HepG2 (cell line): ENCODE results near the gene RGS5. TPM values are rescaled to one million over a fixed set of nuclear protein-coding genes. Genes with fewer than 3 reads are reported as not detected.

Experiments used
- ATAC-seq: fragments of 200-7000 bp; cut with Tn5 transposase; 3 replicates; pipeline ENCODE4 v1.9.1; 2020; ENCODE audit warnings: mild to moderate bottlenecking, moderate library complexity
- BruUV-seq: library from RNA; stranded (reverse); fragments of 400-500 nt; replicated peaks from 2 replicates; lab custom pipeline; 2021; lab: Mats Ljungman, UMichigan
- CTCF ChIA-PET: fragments of 300-600 bp; formaldehyde crosslinking; extraction: SDS; loops from one replicate; lab custom pipeline; 2021; ENCODE audit warnings: low total read pairs, inconsistent platforms, low intra/inter-chr PET ratio; lab: Yijun Ruan, JAX
- POLR2A ChIA-PET: fragments of 350-600 bp; sonication (Branson Sonifier 250); formaldehyde crosslinking; loops from one replicate; lab custom pipeline; 2020; ENCODE audit warnings: antibody characterized with exemption, inconsistent platforms; lab: Yijun Ruan, JAX
- DNase-seq: peaks from one replicate; pipeline ENCODE4 v3.0.0-alpha.2; 2015; ENCODE audit warnings: low spot score
- FAIRE-seq: peaks from 3 replicates; lab custom pipeline; 2011; peaks lifted over from hg19 to GRCh38; lab: Jason Lieb, UNC
- H2AFZ ChIP-seq: one replicate; pipeline ENCODE4 v1.6.1; 2011; ENCODE audit warnings: low read length, inconsistent platforms
- H3K27ac ChIP-seq: fragments of 300-600 bp; 3 replicates; pipeline ENCODE4 v1.8.0; 2011; ENCODE audit warnings: mixed run types, mild to moderate bottlenecking, mixed read lengths, low read length, inconsistent platforms; ENCODE audit not compliant: insufficient read depth; ENCODE audit errors: extremely low read length
- H3K27me3 ChIP-seq, 2 experiments: fragments of 200-600 bp in 1 of 2; 2 replicates in 1 of 2; 3 replicates in 1 of 2; pipeline versions ENCODE4 v1.6.0 to v1.8.0; 2011; ENCODE audit warnings: low read length in 2 of 2, mild to moderate bottlenecking in 2 of 2, moderate library complexity in 2 of 2, inconsistent platforms in 1 of 2; ENCODE audit not compliant: insufficient read depth in 2 of 2, control insufficient read depth in 1 of 2
- H3K36me3 ChIP-seq, 2 experiments: fragments of 200-600 bp in 1 of 2; replicated peaks in 1 of 2; 2 replicates in 1 of 2; 3 replicates in 1 of 2; pipeline versions ENCODE4 v1.5.1 to v1.8.0; 2011; ENCODE audit warnings: low read length in 2 of 2, inconsistent platforms in 1 of 2; ENCODE audit not compliant: insufficient read depth in 2 of 2, control insufficient read depth in 1 of 2
- H3K4me1 ChIP-seq: 2 replicates; pipeline ENCODE4 v1.5.1; 2012; ENCODE audit warnings: low read length, inconsistent platforms; ENCODE audit not compliant: insufficient read depth
- H3K4me2 ChIP-seq: 2 replicates; pipeline ENCODE4 v1.6.0; 2011; ENCODE audit warnings: low read depth, low read length, inconsistent platforms
- H3K4me3 ChIP-seq, 3 experiments: fragments of 200-600 bp in 1 of 3; sonication (generic), shearing (Covaris generic) in 1 of 3; replicated peaks in 1 of 3; 2 replicates each; pipeline ENCODE4 v1.5.1; 2011 to 2016; ENCODE audit warnings: low read length in 3 of 3, inconsistent platforms in 2 of 3, low read depth in 2 of 3, mild to moderate bottlenecking in 2 of 3, control low read depth in 1 of 3, mixed read lengths in 1 of 3; ENCODE audit not compliant: insufficient read depth in 1 of 3
- H3K79me2 ChIP-seq: one replicate; pipeline ENCODE4 v1.6.1; 2011; ENCODE audit warnings: low read length, inconsistent platforms; ENCODE audit not compliant: insufficient read depth
- H3K9ac ChIP-seq: 2 replicates; pipeline ENCODE4 v1.6.0; 2011; ENCODE audit warnings: mild to moderate bottlenecking, low read depth, low read length, inconsistent platforms; ENCODE audit not compliant: insufficient read depth
- H3K9me3 ChIP-seq: 2 replicates; pipeline ENCODE4 v1.5.1; 2012; ENCODE audit warnings: mild to moderate bottlenecking, low read length
- H4K20me1 ChIP-seq: 2 replicates; pipeline ENCODE4 v1.6.0; 2011; ENCODE audit warnings: inconsistent platforms, mild to moderate bottlenecking, low read length, moderate library complexity; ENCODE audit not compliant: insufficient read depth
- ATF7-NPFF ChIP-seq: sonication (generic); formaldehyde crosslinking; IDR thresholded peaks from 2 replicates; pipeline ENCODE4 v1.8.1; 2023; ENCODE audit warnings: mild to moderate bottlenecking, low read depth, missing genetic modification reagents, moderate library complexity
- CCDC6 ChIP-seq: sonication (generic); formaldehyde crosslinking; IDR thresholded peaks from 2 replicates; pipeline ENCODE4 v1.8.1; 2022; ENCODE audit warnings: mild to moderate bottlenecking, missing genetic modification reagents, moderate library complexity
- FOXM1 ChIP-seq: sonication (generic); formaldehyde crosslinking; IDR thresholded peaks from 2 replicates; pipeline ENCODE4 v1.5.0; 2020; ENCODE audit warnings: missing genetic modification reagents
- MAFF ChIP-seq: IDR thresholded peaks from 2 replicates; pipeline ENCODE4 v1.6.1; 2011; ENCODE audit warnings: low read depth, low read length, improper control_type of control experiment
- MAFK ChIP-seq, 2 experiments: IDR thresholded peaks in 1 of 2; conservative IDR thresholded peaks in 1 of 2; 2 replicates each; pipeline ENCODE4 v1.6.1; 2011; ENCODE audit warnings: improper control_type of control experiment in 2 of 2, low read length in 2 of 2
- WGBS: methylation state at CpG from one replicate; pipeline ENCODE4 v1.1.6; 2017; ENCODE audit warnings: low lambda C conversion rate; 5-methylcytosine and 5-hydroxymethylcytosine counted together
- in situ Hi-C: cut with HindIII; loops from 2 replicates; pipeline ENCODE4 v1.10.0; 2017; ENCODE audit warnings: low pct_unique_long_range_greater_than_20kb; ENCODE audit not compliant: extremely low pct_ligation_motif_present
- intact Hi-C: fragments of 100-400 bp; cut with micrococcal nuclease; formaldehyde crosslinking; loops from one replicate; pipeline ENCODE4 v1.10.0; 2022; ENCODE audit not compliant: unreplicated experiment
- polyA plus RNA-seq, 8 experiments: library from polyadenylated mRNA; depleted of rRNA in 3 of 8; stranded (reverse) in 7 of 8; unstranded in 1 of 8; fragments of >200 nt; fragmentation: Illumina TruSeq in 4 of 8; extraction: Trizol in 4 of 8; gene quantifications; 2 replicates each; pipeline versions ENCODE4 v1.2.1 to v1.2.3, GENCODE V29; 2011 to 2016; ENCODE audit warnings: low read depth in 4 of 8, missing spikeins in 1 of 8, mixed read lengths in 1 of 8; ENCODE audit not compliant: insufficient read depth in 1 of 8
- total RNA-seq, 5 experiments: library from RNA; depleted of rRNA; stranded (reverse); fragments of >200 nt; fragmentation: Illumina TruSeq; extraction: Trizol; gene quantifications; 2 replicates each; pipeline ENCODE4 v1.2.3, GENCODE V29; 2016; ENCODE audit warnings: low read depth in 1 of 5

Gene RGS5
- total and polyA plus RNA-seq, 2 of the 13 experiments (the other 11 are each of a cell fraction or from before 2014, with no cell fraction given) = 1.9 to 2.3 TPM

DNA sequence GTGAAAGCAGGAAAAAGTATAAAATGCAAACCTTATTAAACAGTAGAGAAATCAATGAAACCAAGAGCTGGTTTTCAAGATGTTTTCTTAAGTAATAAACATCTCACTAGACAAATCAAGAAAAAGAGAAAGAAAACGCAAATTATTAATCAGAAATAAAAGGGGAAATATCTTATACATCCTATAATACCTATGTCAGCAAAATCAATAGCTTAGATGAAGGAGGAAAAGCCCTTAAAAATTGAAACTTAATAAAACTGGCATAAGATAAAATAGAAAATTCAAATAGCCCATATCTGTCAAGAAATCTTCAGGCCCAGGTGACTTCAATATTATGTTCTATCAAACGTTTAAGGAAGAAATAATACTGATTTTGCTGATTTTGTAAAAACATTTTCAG lies 74.4 kb downstream of the RGS5 start:
- FAIRE-seq = no peak
- TF ChIP-seq MAFF (peak; percentile 76), ATF7-NPFF (no peak), MAFK (conservative IDR thresholded peaks at IDR 0.05 in 1 of 2, IDR thresholded peaks at IDR 0.05 in 1 of 2; ENCODE audit: low read length in 2 of 2) (peak; percentile 79 to 87)
- 4% methylated on average over 2 of the region's 2 CpGs for WGBS

DNA sequence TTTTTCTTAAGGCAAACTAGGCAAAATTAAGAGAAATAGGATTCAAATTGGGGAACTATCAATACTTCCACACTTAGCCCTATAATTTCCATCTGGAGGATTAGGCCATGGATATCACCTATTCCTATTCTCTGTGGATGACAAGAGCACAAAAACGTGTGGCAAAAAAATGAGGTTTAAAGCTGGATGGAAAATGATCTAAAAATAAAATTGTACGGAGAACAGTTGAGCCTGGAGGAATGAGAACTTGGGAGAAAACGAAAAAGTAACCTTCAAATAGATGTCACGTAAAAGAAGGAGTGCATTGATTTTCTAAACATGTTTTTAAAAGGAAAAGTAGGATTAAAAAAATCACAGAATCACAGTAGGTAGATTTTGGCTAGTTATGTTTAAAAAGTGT lies 77.9 kb downstream of the RGS5 start:
- no peak for DNase-seq
- POLR2A ChIA-PET = no interaction called here
- H2AFZ ChIP-seq = no peak overlapping the region
- CTCF ChIA-PET = no interaction called here
- H3K9me3 ChIP-seq = no peaks in the 10 kb centered on the region
- intact Hi-C loops (no loop called here), in situ Hi-C loops (no loop called here)
- H3K27me3 ChIP-seq = no peaks in the 10 kb centered on the region
- no peak overlapping the region for H3K27ac ChIP-seq
- H3K4me2 ChIP-seq = no peak overlapping the region
- no peaks in the 10 kb centered on the region for H3K79me2 ChIP-seq
- no peak for ATAC-seq
- H3K4me3 ChIP-seq = no peak overlapping the region
- FAIRE-seq = no peak
- H3K4me1 ChIP-seq = no peaks in the 10 kb centered on the region
- no peak for TF ChIP-seq CCDC6 (CRISPR knock-in tag)
- no peak for TF ChIP-seq FOXM1 (CRISPR knock-in tag)
- no peaks in the 10 kb centered on the region for H4K20me1 ChIP-seq
- H3K36me3 ChIP-seq = no peaks in the 10 kb centered on the region
- H3K9ac ChIP-seq = no peak overlapping the region
- WGBS = 3% methylated on average over 4 of the region's 4 CpGs
- BruUV-seq = no TSS peak

More for the DNA sequence above, 74.4 kb downstream of the RGS5 start:
- H3K4me2 ChIP-seq = no peak overlapping the region
- no peak overlapping the region for H2AFZ ChIP-seq
- in situ Hi-C loops (no loop called here), intact Hi-C loops (no loop called here)
- ChIA-PET POLR2A (no interaction called here), CTCF (no interaction called here)
- no TSS peak for BruUV-seq
- H3K27me3 ChIP-seq = no peaks in the 10 kb centered on the region
- H3K9me3 ChIP-seq = no peaks in the 10 kb centered on the region
- no peaks in the 10 kb centered on the region for H3K36me3 ChIP-seq
- no peaks in the 10 kb centered on the region for H3K79me2 ChIP-seq
- H3K4me1 ChIP-seq = no peaks in the 10 kb centered on the region
- H4K20me1 ChIP-seq = no peaks in the 10 kb centered on the region
- H3K4me3 ChIP-seq = no peak overlapping the region
- H3K27ac ChIP-seq = no peak overlapping the region
- ATAC-seq (no peak), DNase-seq (no peak)
- H3K9ac ChIP-seq = no peak overlapping the region
